Stimulated activated naive CD8-positive, alpha-beta T cell treated with anti-CD3 and anti-CD28 coated beads, Interleukin-15, amount 100 ng/mL, for 72 hours (primary cell): ENCODE data around the gene MYORG.

ENCODE experiments used
- ATAC-seq: fragments of 150-1000 bp; cut with Tn5 transposase; 2 replicates; pipeline ENCODE4 v1.10.0; 2021; ENCODE audit warnings: mild to moderate bottlenecking, moderate library complexity
- DNase-seq, 2 donors: peaks; one replicate each; pipeline ENCODE4 v3.0.0; 2021 to 2022
- H3K27ac Mint-ChIP-seq, 2 donors: one replicate each; pipeline ENCODE4 v1.8.0; 2022; ENCODE audit warnings: mild to moderate bottlenecking in 2 of 2, mixed read lengths in 2 of 2, moderate library complexity in 2 of 2
- H3K27me3 Mint-ChIP-seq: one replicate; pipeline ENCODE4 v1.8.0; 2022; ENCODE audit warnings: mixed read lengths
- H3K4me1 Mint-ChIP-seq: one replicate; pipeline ENCODE4 v1.8.0; 2022; ENCODE audit warnings: mild to moderate bottlenecking, mixed read lengths
- H3K4me3 Mint-ChIP-seq, 2 donors: one replicate each; pipeline ENCODE4 v1.8.0; 2022; ENCODE audit warnings: mild to moderate bottlenecking in 2 of 2, mixed read lengths in 2 of 2, moderate library complexity in 1 of 2
- H3K9me3 Mint-ChIP-seq, 2 donors: one replicate each; pipeline ENCODE4 v1.8.0; 2022; ENCODE audit warnings: mixed read lengths in 2 of 2

The MYORG gene

GRCh38 chr9:34396276-34397214 lies 19.8 kb upstream of the MYORG start:
- Mint-ChIP-seq H3K4me1 (no peaks in the 10 kb centered on the region), H3K4me3 (no peak overlapping the region), H3K27ac (no peak overlapping the region), H3K27me3 (no peaks in the 10 kb centered on the region), H3K9me3 (no peaks in the 10 kb centered on the region)
- no peak for ATAC-seq
- DNase-seq = no peak

- no peaks in the 10 kb centered on the region for H3K4me1 Mint-ChIP-seq
- ATAC-seq = no peak
These were observed 15.8 kb upstream of the MYORG start for GRCh38 chr9:34392511-34392910.

GRCh38 chr9:34387239-34387638 lies 10.5 kb upstream of the MYORG start:
- H3K4me3 Mint-ChIP-seq = no peak overlapping the region
- H3K27me3 Mint-ChIP-seq = no peaks in the 10 kb centered on the region
- DNase-seq = peak in 1 of 2 donors; percentile 6
- no peak overlapping the region for H3K27ac Mint-ChIP-seq
- no peaks in the 10 kb centered on the region for H3K4me1 Mint-ChIP-seq
- ATAC-seq = peak; percentile 15
- H3K9me3 Mint-ChIP-seq = no peaks in the 10 kb centered on the region

More at GRCh38 chr9:34392511-34392910, 15.8 kb upstream of the MYORG start:
- no peaks in the 10 kb centered on the region for H3K9me3 Mint-ChIP-seq
- no peak overlapping the region for H3K4me3 Mint-ChIP-seq
- DNase-seq = no peak
- H3K27ac Mint-ChIP-seq = no peak overlapping the region
- no peaks in the 10 kb centered on the region for H3K27me3 Mint-ChIP-seq

- peaks cover under 1% of the 10 kb centered on the region for H3K4me1 Mint-ChIP-seq
- H3K27me3 Mint-ChIP-seq = no peaks in the 10 kb centered on the region
- no peak overlapping the region for H3K27ac Mint-ChIP-seq
- H3K4me3 Mint-ChIP-seq = no peak overlapping the region
- peak in 1 of 2 donors; percentile 8 for DNase-seq
- H3K9me3 Mint-ChIP-seq = no peaks in the 10 kb centered on the region
- ATAC-seq = no peak
These were observed 10.0 kb upstream of the MYORG start for GRCh38 chr9:34386656-34387055.

GRCh38 chr9:34385561-34386230 lies 9.0 kb upstream of the MYORG start:
- peak in 1 of 2 donors; percentile 7 for DNase-seq
- H3K4me1 Mint-ChIP-seq = peaks cover 10% of the 10 kb centered on the region
- no peaks in the 10 kb centered on the region for H3K9me3 Mint-ChIP-seq
- no peak overlapping the region for H3K27ac Mint-ChIP-seq
- H3K27me3 Mint-ChIP-seq = no peaks in the 10 kb centered on the region
- no peak for ATAC-seq
- no peak overlapping the region for H3K4me3 Mint-ChIP-seq

- no peak overlapping the region for H3K4me3 Mint-ChIP-seq
- H3K9me3 Mint-ChIP-seq = no peaks in the 10 kb centered on the region
- peaks cover 21% of the 10 kb centered on the region for H3K4me1 Mint-ChIP-seq
- DNase-seq (no peak), ATAC-seq (no peak)
- H3K27me3 Mint-ChIP-seq = no peaks in the 10 kb centered on the region
- H3K27ac Mint-ChIP-seq = peak overlapping the region in 1 of 2 donors; percentile 76
These were observed 7.9 kb upstream of the MYORG start for GRCh38 chr9:34384368-34385165.

GRCh38 chr9:34383904-34384303 lies 7.2 kb upstream of the MYORG start:
- Mint-ChIP-seq H3K9me3 (no peaks in the 10 kb centered on the region), H3K4me1 (peaks cover 27% of the 10 kb centered on the region), H3K27ac (peak overlapping the region in 1 of 2 donors; percentile 76), H3K4me3 (no peak overlapping the region), H3K27me3 (no peaks in the 10 kb centered on the region)
- DNase-seq (no peak), ATAC-seq (no peak)

GRCh38 chr9:34382879-34383278 lies 6.2 kb upstream of the MYORG start:
- Mint-ChIP-seq H3K4me3 (no peak overlapping the region), H3K27ac (no peak overlapping the region), H3K9me3 (no peaks in the 10 kb centered on the region), H3K27me3 (peaks cover 8% of the 10 kb centered on the region), H3K4me1 (peaks cover 34% of the 10 kb centered on the region)
- DNase-seq (no peak), ATAC-seq (no peak)

GRCh38 chr9:34382054-34382453 lies 5.4 kb upstream of the MYORG start:
- Mint-ChIP-seq H3K27ac (no peak overlapping the region), H3K4me3 (peak overlapping the region; percentile 84 to 92), H3K27me3 (peaks cover 8% of the 10 kb centered on the region), H3K9me3 (no peaks in the 10 kb centered on the region), H3K4me1 (peaks cover 38% of the 10 kb centered on the region)
- DNase-seq = no peak
- no peak for ATAC-seq

- ATAC-seq (no peak), DNase-seq (peak in 1 of 2 donors; percentile 14)
- Mint-ChIP-seq H3K4me3 (peak overlapping the region; percentile 84 to 92), H3K4me1 (peaks cover 41% of the 10 kb centered on the region), H3K9me3 (no peaks in the 10 kb centered on the region), H3K27ac (no peak overlapping the region), H3K27me3 (peaks cover 8% of the 10 kb centered on the region)
These were observed 4.6 kb upstream of the MYORG start for GRCh38 chr9:34381323-34381722.

- Mint-ChIP-seq H3K9me3 (no peaks in the 10 kb centered on the region), H3K4me3 (peak overlapping the region; percentile 84 to 92), H3K27me3 (peaks cover 8% of the 10 kb centered on the region), H3K4me1 (peaks cover 47% of the 10 kb centered on the region), H3K27ac (peak overlapping the region in 1 of 2 donors; percentile 30)
- DNase-seq = peak; percentile 75 to 76
- peak; percentile 69 for ATAC-seq
These were observed 4.0 kb upstream of the MYORG start for GRCh38 chr9:34380511-34381315.

GRCh38 chr9:34380034-34380510 lies 3.4 kb upstream of the MYORG start:
- H3K4me1 Mint-ChIP-seq = peaks cover 53% of the 10 kb centered on the region
- DNase-seq (peak in 1 of 2 donors; percentile 23), ATAC-seq (no peak)
- peaks cover 8% of the 10 kb centered on the region for H3K27me3 Mint-ChIP-seq
- peak overlapping the region; percentile 84 to 92 for H3K4me3 Mint-ChIP-seq
- peak overlapping the region in 1 of 2 donors; percentile 29 for H3K27ac Mint-ChIP-seq
- H3K9me3 Mint-ChIP-seq = no peaks in the 10 kb centered on the region

GRCh38 chr9:34379334-34380033 lies 2.8 kb upstream of the MYORG start:
- peak overlapping the region; percentile 84 to 92 for H3K4me3 Mint-ChIP-seq
- no peaks in the 10 kb centered on the region for H3K9me3 Mint-ChIP-seq
- H3K27ac Mint-ChIP-seq = no peak overlapping the region
- ATAC-seq (peak; percentile 52), DNase-seq (peak; percentile 91 to 93)
- H3K27me3 Mint-ChIP-seq = peaks cover 8% of the 10 kb centered on the region
- H3K4me1 Mint-ChIP-seq = peaks cover 58% of the 10 kb centered on the region
